Erythroblast (primary cell): ENCODE data around the gene TGM2.

Source experiments
- GATA1 ChIP-seq: IDR thresholded peaks from 2 replicates; pipeline ENCODE4 v1.6.1; 2011; ENCODE audit warnings: low read depth, mild to moderate bottlenecking, control low read depth, low read length, moderate library complexity
- POLR2A ChIP-seq: IDR thresholded peaks from 2 replicates; pipeline ENCODE4 v1.6.1; 2011; ENCODE audit warnings: mild to moderate bottlenecking, low read length

- TF ChIP-seq POLR2A (no peak), GATA1 (no peak)
Measured at GRCh38 chr20:38109591-38110524, 55.2 kb downstream of the TGM2 start.
